ENCODE data around the gene EBF4. TPM values are rescaled to one million over a fixed set of nuclear protein-coding genes. Genes with fewer than 3 reads are reported as not detected.

Gene EBF4
- total and polyA plus RNA-seq, 2 donors (not counting 1 experiment from before 2014, with no cell fraction given): 0.81 to 5.0 TPM

DNA sequence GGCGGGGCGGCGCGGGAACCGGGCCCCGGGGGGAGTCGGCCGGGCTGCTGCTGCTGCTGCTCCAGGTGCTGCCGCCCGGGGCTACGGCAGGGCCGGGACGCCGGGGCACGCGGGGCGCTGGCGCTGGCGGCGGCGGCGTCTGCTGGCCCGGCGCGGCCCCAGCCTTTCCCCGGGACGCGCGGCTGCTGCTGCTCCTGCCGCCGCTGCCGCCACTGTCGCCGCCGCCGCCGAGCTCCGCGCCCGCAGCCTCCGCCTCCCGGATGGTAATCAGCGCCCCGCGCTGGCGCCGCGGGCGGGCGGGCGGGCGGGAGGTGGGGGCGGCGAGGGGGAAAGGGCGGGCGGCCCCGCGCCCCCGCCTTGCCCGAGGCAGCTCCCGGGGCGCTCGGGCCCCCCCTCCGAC is 306 bp downstream of the EBF4 start:
- DNase-seq (peak; percentile 43), ATAC-seq (ENCODE audit: low read depth) (peak; percentile 8)
- Histone ChIP-seq H3K4me2 (replicated peaks; ENCODE audit: low read depth, low read length, poor library complexity, severe bottlenecking) (peak overlapping the region; percentile 87), H3K4me1 (ENCODE audit: control insufficient read depth in 2 of 2, insufficient read depth in 2 of 2, low read length in 2 of 2) (peaks cover 14 to 17% of the 10 kb centered on the region in 2 donors), H4K20me1 (ENCODE audit: control insufficient read depth, insufficient read depth, low read length, poor library complexity, severe bottlenecking) (no peaks in the 10 kb centered on the region), H3K79me2 (ENCODE audit: control insufficient read depth, insufficient read depth, low read length) (no peaks in the 10 kb centered on the region), H3K9ac (ENCODE audit: low read length) (no peak overlapping the region), H3K36me3 (replicated peaks in 1 of 2; ENCODE audit: control extremely low read depth in 1 of 2, control insufficient read depth in 1 of 2, extremely low read depth in 1 of 2, insufficient read depth in 2 of 2, low read length in 1 of 2) (no peaks in the 10 kb centered on the region), H3K9me3 (ENCODE audit: control extremely low read depth in 1 of 3, control insufficient read depth in 2 of 3, insufficient read depth in 1 of 3, low read length in 2 of 3) (peaks cover 0 to 15% (median 0%) of the 10 kb centered on the region in 3 donors), H3K27ac (ENCODE audit: low read length in 2 of 2) (no peak overlapping the region), H3K27me3 (replicated peaks in 1 of 4; ENCODE audit: control extremely low read depth in 1 of 4, control insufficient read depth in 3 of 4, insufficient read depth in 4 of 4, low read length in 3 of 4) (peaks cover 0 to 62% (median 30%) of the 10 kb centered on the region in 4 experiments), H3K4me3 (ENCODE audit: control extremely low read depth in 1 of 5, extremely low read depth in 1 of 5, insufficient read depth in 1 of 5, low read depth in 2 of 5, low read length in 4 of 5) (no peak overlapping the region), H2AFZ (ENCODE audit: insufficient read depth, low read depth, low read length, poor library complexity, severe bottlenecking) (no peak overlapping the region)
- Mint-ChIP-seq H3K27ac (no peak overlapping the region), H3K9me3 (ENCODE audit: insufficient read depth) (no peaks in the 10 kb centered on the region), H3K4me1 (peaks cover 21% of the 10 kb centered on the region), H3K4me3 (no peak overlapping the region), H3K27me3 (peaks cover 63% of the 10 kb centered on the region)
- POLR2A ChIA-PET: interaction anchor here (0.9 kb wide), 1 partner anchor 29 kb away, joined by 3 read pairs; the partner anchor contains the start of gene IDH3B
- CTCF ChIA-PET: no interaction called here
- no peak for TF ChIP-seq EZH2 (IDR thresholded peaks at IDR 0.05; ENCODE audit: borderline replicate concordance, insufficient read depth, low read depth, low read length, poor library complexity, severe bottlenecking)
- TF ChIP-seq, protein P1, sequence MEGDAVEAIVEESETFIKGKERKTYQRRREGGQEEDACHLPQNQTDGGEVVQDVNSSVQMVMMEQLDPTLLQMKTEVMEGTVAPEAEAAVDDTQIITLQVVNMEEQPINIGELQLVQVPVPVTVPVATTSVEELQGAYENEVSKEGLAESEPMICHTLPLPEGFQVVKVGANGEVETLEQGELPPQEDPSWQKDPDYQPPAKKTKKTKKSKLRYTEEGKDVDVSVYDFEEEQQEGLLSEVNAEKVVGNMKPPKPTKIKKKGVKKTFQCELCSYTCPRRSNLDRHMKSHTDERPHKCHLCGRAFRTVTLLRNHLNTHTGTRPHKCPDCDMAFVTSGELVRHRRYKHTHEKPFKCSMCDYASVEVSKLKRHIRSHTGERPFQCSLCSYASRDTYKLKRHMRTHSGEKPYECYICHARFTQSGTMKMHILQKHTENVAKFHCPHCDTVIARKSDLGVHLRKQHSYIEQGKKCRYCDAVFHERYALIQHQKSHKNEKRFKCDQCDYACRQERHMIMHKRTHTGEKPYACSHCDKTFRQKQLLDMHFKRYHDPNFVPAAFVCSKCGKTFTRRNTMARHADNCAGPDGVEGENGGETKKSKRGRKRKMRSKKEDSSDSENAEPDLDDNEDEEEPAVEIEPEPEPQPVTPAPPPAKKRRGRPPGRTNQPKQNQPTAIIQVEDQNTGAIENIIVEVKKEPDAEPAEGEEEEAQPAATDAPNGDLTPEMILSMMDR (IDR thresholded peaks at IDR 0.05): no peak
- under 1% methylated on average over 55 of the region's 64 CpGs for WGBS (ENCODE audit: insufficient coverage)
- intact Hi-C loops (cut with micrococcal nuclease): loop anchor here (1.0 to 2.0 kb wide), 2 partner anchors 29 to 42 kb away; partner anchors contain the start of gene IDH3B

- H3K9me3 Mint-ChIP-seq (ENCODE audit: insufficient read depth): no peaks in the 10 kb centered on the region
- intact Hi-C loops (cut with micrococcal nuclease): loop anchor here (1.0 to 2.0 kb wide), 2 partner anchors 29 to 43 kb away; partner anchors contain the start of gene IDH3B
- CTCF ChIA-PET: no interaction called here
- no peaks in the 10 kb centered on the region for H3K36me3 ChIP-seq (replicated peaks in 1 of 2; ENCODE audit: control extremely low read depth in 1 of 2, control insufficient read depth in 1 of 2, extremely low read depth in 1 of 2, insufficient read depth in 2 of 2, low read length in 1 of 2)
- POLR2A ChIA-PET: interaction anchor here (0.9 kb wide), 1 partner anchor 29 kb away, joined by 3 read pairs; the partner anchor contains the start of gene IDH3B
- H4K20me1 ChIP-seq (ENCODE audit: control insufficient read depth, insufficient read depth, low read length, poor library complexity, severe bottlenecking): no peaks in the 10 kb centered on the region
- 6% methylated on average over 89 of the region's 89 CpGs for WGBS (ENCODE audit: insufficient coverage)
- H3K27me3 ChIP-seq (replicated peaks in 1 of 4; ENCODE audit: control extremely low read depth in 1 of 4, control insufficient read depth in 3 of 4, insufficient read depth in 4 of 4, low read length in 3 of 4): peaks cover 0 to 62% (median 28%) of the 10 kb centered on the region in 4 experiments
- peaks cover 0 to 15% (median 0%) of the 10 kb centered on the region in 3 donors for H3K9me3 ChIP-seq (ENCODE audit: control extremely low read depth in 1 of 3, control insufficient read depth in 2 of 3, insufficient read depth in 1 of 3, low read length in 2 of 3)
- TF ChIP-seq, protein P1 (IDR thresholded peaks at IDR 0.05): no peak
- TF ChIP-seq EZH2 (IDR thresholded peaks at IDR 0.05; ENCODE audit: borderline replicate concordance, insufficient read depth, low read depth, low read length, poor library complexity, severe bottlenecking): no peak
- peaks cover 60% of the 10 kb centered on the region for H3K27me3 Mint-ChIP-seq
- H2AFZ ChIP-seq (ENCODE audit: insufficient read depth, low read depth, low read length, poor library complexity, severe bottlenecking): peak overlapping the region; percentile 66
- H3K9ac ChIP-seq (ENCODE audit: low read length): no peak overlapping the region
- no peak overlapping the region for H3K4me3 Mint-ChIP-seq
- H3K4me1 Mint-ChIP-seq: peaks cover 17% of the 10 kb centered on the region
- no peak overlapping the region for H3K27ac ChIP-seq (ENCODE audit: low read length in 2 of 2)
- no peak overlapping the region for H3K27ac Mint-ChIP-seq
- H3K79me2 ChIP-seq (ENCODE audit: control insufficient read depth, insufficient read depth, low read length): no peaks in the 10 kb centered on the region
- H3K4me2 ChIP-seq (replicated peaks; ENCODE audit: low read depth, low read length, poor library complexity, severe bottlenecking): peak overlapping the region; percentile 87
- peaks cover 12 to 14% of the 10 kb centered on the region in 2 donors for H3K4me1 ChIP-seq (ENCODE audit: control insufficient read depth in 2 of 2, insufficient read depth in 2 of 2, low read length in 2 of 2)
- peak overlapping the region in 3 of 5 experiments; percentile 29 to 43 (median 36) for H3K4me3 ChIP-seq (ENCODE audit: control extremely low read depth in 1 of 5, extremely low read depth in 1 of 5, insufficient read depth in 1 of 5, low read depth in 2 of 5, low read length in 4 of 5)
- peak; percentile 65 for DNase-seq
- peak; percentile 53 for ATAC-seq (ENCODE audit: low read depth)
These were observed 867 bp downstream of the EBF4 start for GRCh38 chr20:2693286-2694007.
